ENCODE data around the gene SPTBN1. TPM values are rescaled to one million over a fixed set of nuclear protein-coding genes. Genes with fewer than 3 reads are reported as not detected.
A peak's percentile ranks its signal among the peaks of the same experiment; 100 is the strongest.

Gene SPTBN1
- total and polyA plus RNA-seq, 2 of the 13 experiments (the other 11 are each of a cell fraction or from before 2014, with no cell fraction given), result 123 to 299 TPM

GRCh38 chr2:54642677-54643430 is 186.7 kb downstream of the SPTBN1 start:
- Histone ChIP-seq H2AFZ (ENCODE audit: low read length) (no peak overlapping the region), H3K79me2 (ENCODE audit: insufficient read depth, low read length) (peaks cover 21% of the 10 kb centered on the region), H3K27ac (ENCODE audit: extremely low read length, insufficient read depth, low read length) (no peak overlapping the region), H3K27me3 (ENCODE audit: control insufficient read depth in 1 of 2, insufficient read depth in 2 of 2, low read length in 2 of 2) (no peaks in the 10 kb centered on the region), H3K9ac (ENCODE audit: insufficient read depth, low read depth, low read length) (no peak overlapping the region), H3K4me3 (replicated peaks in 1 of 3; ENCODE audit: insufficient read depth in 1 of 3, low read depth in 2 of 3, low read length in 3 of 3) (no peak overlapping the region), H3K9me3 (ENCODE audit: low read length) (no peaks in the 10 kb centered on the region), H4K20me1 (ENCODE audit: insufficient read depth, low read length) (peaks cover 24% of the 10 kb centered on the region), H3K36me3 (replicated peaks in 1 of 2; ENCODE audit: control insufficient read depth in 1 of 2, insufficient read depth in 2 of 2, low read length in 2 of 2) (peaks cover 78 to 97% of the 10 kb centered on the region in 2 experiments), H3K4me1 (ENCODE audit: insufficient read depth, low read length) (peaks cover 30% of the 10 kb centered on the region), H3K4me2 (ENCODE audit: low read depth, low read length) (no peak overlapping the region)
- intact Hi-C loops (cut with micrococcal nuclease; ENCODE audit: unreplicated experiment), result loop anchor here (5.0 kb wide), 1 partner anchor 121 kb away; no protein-coding TSS in a partner anchor
- TF ChIP-seq RBM22 (optimal IDR thresholded peaks at IDR 0.05; ENCODE audit: low read length) (peak; percentile 72), MXI1 (IDR thresholded peaks at IDR 0.05; ENCODE audit: borderline replicate concordance, low read depth, low read length) (no peak), ZNF549 (CRISPR knock-in tag; IDR thresholded peaks at IDR 0.05) (no peak), RFX1 (IDR thresholded peaks at IDR 0.05) (peak; percentile 47; the same call in 1 of the 2 replicates), ZNF720 (CRISPR knock-in tag; IDR thresholded peaks at IDR 0.05) (no peak), ZNF737 (CRISPR knock-in tag; IDR thresholded peaks at IDR 0.05; ENCODE audit: borderline replicate concordance) (no peak), ZNF230 (CRISPR knock-in tag; IDR thresholded peaks at IDR 0.05) (no peak), FOXJ3 (CRISPR knock-in tag; IDR thresholded peaks at IDR 0.05; ENCODE audit: borderline replicate concordance) (no peak), PAWR (CRISPR knock-in tag; IDR thresholded peaks at IDR 0.05; ENCODE audit: borderline replicate concordance) (no peak)
- TF ChIP-seq, protein P1, sequence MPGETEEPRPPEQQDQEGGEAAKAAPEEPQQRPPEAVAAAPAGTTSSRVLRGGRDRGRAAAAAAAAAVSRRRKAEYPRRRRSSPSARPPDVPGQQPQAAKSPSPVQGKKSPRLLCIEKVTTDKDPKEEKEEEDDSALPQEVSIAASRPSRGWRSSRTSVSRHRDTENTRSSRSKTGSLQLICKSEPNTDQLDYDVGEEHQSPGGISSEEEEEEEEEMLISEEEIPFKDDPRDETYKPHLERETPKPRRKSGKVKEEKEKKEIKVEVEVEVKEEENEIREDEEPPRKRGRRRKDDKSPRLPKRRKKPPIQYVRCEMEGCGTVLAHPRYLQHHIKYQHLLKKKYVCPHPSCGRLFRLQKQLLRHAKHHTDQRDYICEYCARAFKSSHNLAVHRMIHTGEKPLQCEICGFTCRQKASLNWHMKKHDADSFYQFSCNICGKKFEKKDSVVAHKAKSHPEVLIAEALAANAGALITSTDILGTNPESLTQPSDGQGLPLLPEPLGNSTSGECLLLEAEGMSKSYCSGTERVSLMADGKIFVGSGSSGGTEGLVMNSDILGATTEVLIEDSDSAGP (CRISPR knock-in tag; IDR thresholded peaks at IDR 0.05; ENCODE audit: borderline replicate concordance), result no peak
- in situ Hi-C loops (cut with HindIII; ENCODE audit: extremely low pct_ligation_motif_present, low pct_unique_long_range_greater_than_20kb), result no loop called here
- ATAC-seq (no peak), FAIRE-seq (no peak), DNase-seq (ENCODE audit: low spot score) (peak; percentile 34)
- ChIA-PET POLR2A (interaction anchor here (0.7 to 0.8 kb wide), 2 partner anchors 13 to 83 kb away, joined by 3 read pairs; no protein-coding TSS in a partner anchor), CTCF (ENCODE audit: low intra/inter-chr PET ratio, low total read pairs) (no interaction called here)
- 96% methylated on average over 11 of the region's 11 CpGs for WGBS (ENCODE audit: low lambda C conversion rate)
- no TSS peak for BruUV-seq (replicated peaks)
